GOT3 (cell line): ENCODE data around the gene ZNF525.
A peak's percentile ranks its signal among the peaks of the same experiment; 100 is the strongest.
"Not testable (repeated sequence)": the region's sequence is repeated elsewhere in the genome, so short reads cannot be mapped to it uniquely, and the experiment has no call there.

Experiments used
- DNase-seq: peaks from one replicate; lab custom pipeline; 2025; ENCODE audit warnings: mixed read lengths; lab: John Stamatoyannopoulos, UW

The ZNF525 gene

DNA sequence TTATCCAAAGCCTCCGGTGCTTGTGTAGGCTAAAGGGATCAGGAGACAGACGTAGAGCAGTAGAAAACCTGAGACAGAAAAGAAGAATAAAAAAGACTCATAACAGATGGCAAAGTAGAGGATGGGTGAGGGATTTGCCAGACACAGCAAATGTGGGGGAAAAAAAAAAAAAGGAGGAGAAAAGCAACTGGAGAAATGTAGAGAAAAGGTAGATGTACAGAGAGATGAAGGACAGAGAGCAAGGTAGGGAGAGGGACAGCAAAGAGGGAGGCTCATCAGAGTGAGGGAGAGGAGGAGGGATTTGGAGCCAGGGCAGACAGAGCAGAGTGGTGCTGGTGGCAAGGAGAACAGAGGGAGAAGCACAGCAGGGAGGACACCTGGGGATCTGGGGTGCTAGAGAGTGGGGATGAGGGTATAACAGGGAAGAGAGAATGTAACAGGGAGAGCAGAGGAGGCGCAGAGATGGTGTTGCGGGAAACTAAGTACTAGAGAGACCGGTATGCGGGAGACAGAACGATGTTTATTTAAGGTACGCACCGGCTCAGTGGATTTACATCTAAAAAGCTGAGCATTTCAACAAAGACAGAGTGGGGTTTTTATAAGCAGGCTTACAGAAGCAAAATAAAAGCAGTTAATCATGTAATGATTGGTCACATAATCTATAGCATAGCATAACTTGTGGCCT, 30.5 kb downstream of the ZNF525 start:
- not testable (repeated sequence) for DNase-seq

DNA sequence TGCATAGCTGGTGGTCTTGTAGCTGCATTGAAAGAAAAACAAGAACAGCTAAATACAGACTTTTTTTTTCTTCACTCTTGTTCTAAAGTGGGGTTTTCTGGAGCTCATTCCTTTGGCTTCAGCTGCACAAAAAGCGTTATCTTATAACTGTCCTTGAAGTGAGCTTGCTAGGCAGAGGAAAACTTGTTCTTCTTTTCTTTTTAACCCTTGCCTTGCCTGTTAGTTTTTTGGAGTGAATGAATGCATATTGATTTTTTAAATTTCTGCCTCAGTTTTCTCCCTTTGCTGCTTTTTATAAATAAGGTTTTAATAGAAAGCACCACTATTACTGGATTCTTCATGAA, 31.0 kb downstream of the ZNF525 start:
- DNase-seq = no peak

GRCh38 chr19:53397918-53398317, 32.4 kb downstream of the ZNF525 start:
- DNase-seq = not testable (repeated sequence)

DNA sequence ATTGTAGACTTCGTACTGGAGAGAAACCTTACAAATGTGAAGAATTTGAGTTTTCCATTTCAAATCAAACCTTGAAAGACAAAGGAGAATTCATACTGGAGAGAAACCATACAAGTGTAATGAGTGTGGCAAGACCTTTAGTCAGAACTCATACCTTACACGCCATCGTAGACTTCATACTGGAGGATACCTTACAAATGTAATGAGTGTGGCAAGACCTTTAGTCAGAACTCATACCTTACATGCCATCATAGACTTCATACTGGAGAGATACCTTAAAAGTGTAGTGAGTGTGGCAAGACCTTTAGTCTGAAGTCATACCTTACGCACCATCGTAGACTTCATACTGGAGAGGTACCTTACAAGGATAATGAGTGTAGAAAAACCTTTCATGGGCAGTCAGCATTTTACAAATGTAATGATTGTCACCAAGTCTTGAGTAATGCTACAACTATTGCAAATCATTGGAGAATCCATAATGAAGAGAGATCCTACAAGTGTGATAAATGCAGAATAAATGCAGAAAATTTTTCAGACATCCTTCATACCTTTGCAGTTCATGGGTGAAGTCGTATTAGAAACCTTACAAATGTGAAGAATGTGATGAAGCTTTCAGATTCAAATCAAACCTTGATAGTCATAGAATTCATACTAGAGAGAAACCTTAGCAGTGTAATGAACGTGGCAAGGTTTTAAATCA, 44.1 kb downstream of the ZNF525 start:
- DNase-seq = no peak

GRCh38 chr19:53420520-53421315, 55.2 kb downstream of the ZNF525 start:
- not testable (repeated sequence) for DNase-seq

GRCh38 chr19:53422551-53422950, 57.0 kb downstream of the ZNF525 start:
- DNase-seq = no peak

DNA sequence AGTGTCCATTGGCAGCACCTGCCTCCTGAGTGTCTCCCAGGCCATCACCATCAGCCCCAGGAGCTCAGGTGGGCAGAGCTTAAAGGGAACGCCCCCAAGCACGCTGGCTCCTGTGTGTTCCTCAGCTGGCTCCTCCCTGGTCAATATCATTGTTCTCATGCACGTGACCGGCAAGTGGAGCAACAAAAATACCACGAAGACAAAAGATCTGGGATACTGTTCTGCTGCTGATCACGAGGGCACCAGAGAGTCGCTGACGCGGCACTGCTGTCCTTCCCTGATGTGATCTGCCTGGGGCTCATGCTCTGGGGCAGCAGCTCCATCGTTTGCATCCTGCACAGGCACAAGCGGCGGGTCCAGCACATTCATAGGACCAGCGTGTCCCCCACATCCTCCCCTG, 57.6 kb downstream of the ZNF525 start:
- DNase-seq = not testable (repeated sequence)

DNA sequence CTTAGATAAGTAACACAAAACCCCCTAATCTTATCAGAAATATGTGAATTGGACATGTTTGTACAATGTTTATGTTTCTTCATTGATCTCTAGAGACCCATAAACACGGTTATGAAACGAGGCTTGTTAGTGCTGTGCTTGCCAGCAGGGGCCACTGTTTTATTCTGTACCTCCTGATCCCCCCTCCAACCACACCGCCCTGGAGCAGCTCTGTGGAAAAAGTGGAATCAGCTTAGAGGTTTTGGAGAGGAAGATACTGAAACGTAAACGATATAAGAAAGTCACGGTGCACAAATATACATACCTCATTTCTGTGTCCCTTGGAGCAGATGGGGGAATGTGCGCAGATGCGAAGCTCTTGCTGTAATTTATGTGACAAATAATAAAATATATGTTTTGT, 58.2 kb downstream of the ZNF525 start:
- not testable (repeated sequence) for DNase-seq

DNA sequence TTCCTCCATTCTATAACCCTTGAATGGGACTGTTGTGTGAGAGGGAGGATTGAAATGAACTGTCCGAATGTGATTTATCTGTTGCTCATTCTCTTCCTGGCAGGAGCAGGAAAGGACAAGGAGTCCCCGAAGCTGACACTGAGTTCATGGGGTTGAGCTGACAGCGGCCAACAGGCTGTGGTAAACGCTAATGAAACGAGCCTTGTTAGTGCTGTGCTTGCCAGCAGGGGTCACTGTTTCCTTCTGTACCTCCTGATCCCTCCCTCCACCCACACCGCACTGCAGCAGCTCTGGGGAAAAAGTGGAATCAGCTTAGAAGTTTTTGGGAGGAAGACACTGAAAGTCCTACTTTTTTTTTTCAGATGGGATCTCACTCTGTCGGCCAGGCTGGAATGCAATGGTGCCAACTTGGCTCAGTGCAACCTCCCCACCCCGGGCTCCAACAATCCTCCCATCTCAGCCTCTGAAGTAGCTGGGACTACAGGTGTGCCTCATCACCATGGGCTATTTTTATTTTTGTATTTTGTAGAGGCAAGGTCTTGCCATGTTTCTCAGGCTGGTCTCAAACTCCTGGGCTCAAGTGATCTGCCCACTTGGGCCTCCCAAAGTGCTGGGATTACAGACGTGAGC, 59.6 kb downstream of the ZNF525 start:
- DNase-seq = no peak

- peak; percentile 56 for DNase-seq
Observed at GRCh38 chr19:53431399-53432087, 66.0 kb downstream of the ZNF525 start, which contains the start of gene ZNF761. Gene ZNF761, plus strand, starts transcription at chr19:53431984. Its CDS starts 15,285 bp downstream, at chr19:53447269.

GRCh38 chr19:53432088-53432661, 66.7 kb downstream of the ZNF525 start:
- DNase-seq = no peak
